Activated CD8-positive, alpha-beta T cell treated with anti-CD3 and anti-CD28 coated beads, Interleukin-2, amount 10 ng/mL, durations not matched to agents 7 days and 5 days (primary cell): ENCODE results near the gene TOR4A. TPM values are rescaled to one million over a fixed set of nuclear protein-coding genes. Genes with fewer than 3 reads are reported as not detected.
"Not testable (repeated sequence)": the region's sequence is repeated elsewhere in the genome, so short reads cannot be mapped to it uniquely, and the experiment has no call there.

Experiments
- ATAC-seq: fragments of 150-1000 bp; cut with Tn5 transposase; one replicate; pipeline ENCODE4 v1.10.0; 2021; ENCODE audit warnings: moderate library complexity
- CTCF ChIA-PET: fragments of 350-600 bp; sonication (Branson Sonifier 250); formaldehyde crosslinking; loops from one replicate; lab custom pipeline; 2021; ENCODE audit warnings: antibody characterized with exemption; lab: Charles Lee
- POLR2A ChIA-PET: fragments of 350-600 bp; sonication (Branson Sonifier 250); formaldehyde crosslinking; loops from one replicate; lab custom pipeline; 2021; ENCODE audit warnings: antibody characterized with exemption; lab: Charles Lee
- DNase-seq: peaks from one replicate; pipeline ENCODE4 v3.0.0-alpha.2; 2020
- H3K27ac Mint-ChIP-seq: one replicate; pipeline ENCODE4 v1.8.0; 2021; ENCODE audit warnings: mild to moderate bottlenecking, mixed read lengths
- H3K27me3 Mint-ChIP-seq: one replicate; pipeline ENCODE4 v1.8.0; 2021; ENCODE audit warnings: low read depth, mixed read lengths
- H3K36me3 Mint-ChIP-seq: one replicate; pipeline ENCODE4 v1.8.0; 2021; ENCODE audit warnings: low read depth, mixed read lengths
- H3K4me1 Mint-ChIP-seq: one replicate; pipeline ENCODE4 v1.8.0; 2021; ENCODE audit warnings: low read depth, mixed read lengths
- H3K4me3 Mint-ChIP-seq: one replicate; pipeline ENCODE4 v1.8.0; 2021; ENCODE audit warnings: mild to moderate bottlenecking, mixed read lengths
- H3K9me3 Mint-ChIP-seq: one replicate; pipeline ENCODE4 v1.8.0; 2022; ENCODE audit warnings: mixed read lengths; ENCODE audit not compliant: insufficient read depth
- total RNA-seq, 2 experiments: library from RNA; stranded (reverse); gene quantifications; one replicate each; pipeline ENCODE4 v1.2.3, GENCODE V29; 2021

Gene TOR4A
- total RNA-seq, 2 experiments from 2014 or later: 6.6 to 7.0 TPM

GRCh38 chr9:137233143-137233980 is 44.2 kb upstream of the TOR4A start:
- Mint-ChIP-seq H3K36me3 (no peaks in the 10 kb centered on the region), H3K4me1 (peaks cover 10% of the 10 kb centered on the region), H3K4me3 (no peak overlapping the region), H3K27me3 (peaks cover 3% of the 10 kb centered on the region), H3K27ac (no peak overlapping the region), H3K9me3 (no peaks in the 10 kb centered on the region)
- no peak for DNase-seq
- POLR2A ChIA-PET: no interaction called here
- CTCF ChIA-PET: no interaction called here
- ATAC-seq: no peak

GRCh38 chr9:137234055-137234697 is 43.4 kb upstream of the TOR4A start:
- Mint-ChIP-seq H3K4me3 (no peak overlapping the region), H3K27me3 (peaks cover 3% of the 10 kb centered on the region), H3K4me1 (peaks cover 18% of the 10 kb centered on the region), H3K27ac (no peak overlapping the region), H3K36me3 (peaks cover 3% of the 10 kb centered on the region), H3K9me3 (no peaks in the 10 kb centered on the region)
- ATAC-seq (no peak), DNase-seq (no peak)
- ChIA-PET CTCF (interaction anchor here (1.3 to 5.2 kb wide), 2 partner anchors 9 to 138 kb away, joined by 4 to 73 read pairs; partner anchors contain the start of genes CYSRT1, RNF208 and RNF224), POLR2A (no interaction called here)

- peaks cover 3% of the 10 kb centered on the region for H3K27me3 Mint-ChIP-seq
- no peak for DNase-seq
- ATAC-seq: no peak
- H3K4me1 Mint-ChIP-seq: peaks cover 18% of the 10 kb centered on the region
- H3K27ac Mint-ChIP-seq: no peak overlapping the region
- ChIA-PET CTCF (interaction anchor here (1.3 to 5.2 kb wide), 2 partner anchors 10 to 139 kb away, joined by 4 to 73 read pairs; partner anchors contain the start of genes CYSRT1, RNF208 and RNF224), POLR2A (no interaction called here)
- no peaks in the 10 kb centered on the region for H3K9me3 Mint-ChIP-seq
- no peak overlapping the region for H3K4me3 Mint-ChIP-seq
- H3K36me3 Mint-ChIP-seq: peaks cover 4% of the 10 kb centered on the region
These were observed 42.6 kb upstream of the TOR4A start for GRCh38 chr9:137234758-137235423.

GRCh38 chr9:137235424-137236237 is 41.9 kb upstream of the TOR4A start:
- POLR2A ChIA-PET: no interaction called here

GRCh38 chr9:137236238-137236935 is 41.1 kb upstream of the TOR4A start:
- Mint-ChIP-seq H3K4me1 (peaks cover 20% of the 10 kb centered on the region), H3K4me3 (no peak overlapping the region), H3K27ac (no peak overlapping the region), H3K9me3 (no peaks in the 10 kb centered on the region), H3K27me3 (peaks cover 3% of the 10 kb centered on the region), H3K36me3 (peaks cover 8% of the 10 kb centered on the region)
- DNase-seq: peak; percentile 93
- CTCF ChIA-PET: interaction anchor here (0.6 to 5.2 kb wide), 44 partner anchors 9 to 440 kb away, joined by 3 to 73 read pairs (median 4); partner anchors contain the start of genes ABCA2, ANAPC2, CCDC183 and CYSRT1
- POLR2A ChIA-PET: interaction anchor here (0.6 to 1.7 kb wide), 6 partner anchors 9 to 165 kb away, joined by 3 to 5 read pairs (median 3); partner anchors contain the start of genes ANAPC2, RNF208 and RNF224
- peak; percentile 29 for ATAC-seq

More at GRCh38 chr9:137235424-137236237, 41.9 kb upstream of the TOR4A start:
- no peak overlapping the region for H3K27ac Mint-ChIP-seq
- H3K36me3 Mint-ChIP-seq: peaks cover 4% of the 10 kb centered on the region
- peaks cover 18% of the 10 kb centered on the region for H3K4me1 Mint-ChIP-seq
- H3K4me3 Mint-ChIP-seq: no peak overlapping the region
- no peaks in the 10 kb centered on the region for H3K9me3 Mint-ChIP-seq
- no peak for ATAC-seq
- DNase-seq: no peak
- peaks cover 3% of the 10 kb centered on the region for H3K27me3 Mint-ChIP-seq
- CTCF ChIA-PET: interaction anchor here (1.0 to 5.2 kb wide), 17 partner anchors 10 to 439 kb away, joined by 3 to 73 read pairs (median 7); partner anchors contain the start of genes ANAPC2, CCDC183, CYSRT1 and DPP7

GRCh38 chr9:137236936-137237421 is 40.5 kb upstream of the TOR4A start:
- ATAC-seq (no peak), DNase-seq (no peak)
- ChIA-PET CTCF (interaction anchor here (0.6 to 5.2 kb wide), 44 partner anchors 9 to 441 kb away, joined by 3 to 73 read pairs (median 4); partner anchors contain the start of genes ABCA2, ANAPC2, CCDC183 and CYSRT1), POLR2A (interaction anchor here (0.6 to 1.7 kb wide), 6 partner anchors 8 to 166 kb away, joined by 3 to 5 read pairs (median 3); partner anchors contain the start of genes ANAPC2, RNF208 and RNF224)
- Mint-ChIP-seq H3K27ac (no peak overlapping the region), H3K27me3 (peaks cover 3% of the 10 kb centered on the region), H3K36me3 (peaks cover 10% of the 10 kb centered on the region), H3K4me3 (no peak overlapping the region), H3K9me3 (no peaks in the 10 kb centered on the region), H3K4me1 (peaks cover 20% of the 10 kb centered on the region)

- H3K4me1 Mint-ChIP-seq: peaks cover 29% of the 10 kb centered on the region
- POLR2A ChIA-PET: interaction anchor here (0.6 to 1.7 kb wide), 4 partner anchors 11 to 28 kb away, joined by 3 to 4 read pairs (median 3); partner anchors contain the start of gene RNF224
- CTCF ChIA-PET: interaction anchor here (0.7 to 5.2 kb wide), 10 partner anchors 10 to 167 kb away, joined by 3 to 73 read pairs (median 6); partner anchors contain the start of genes CYSRT1, NELFB, RNF208 and RNF224
These were observed 39.5 kb upstream of the TOR4A start for GRCh38 chr9:137237759-137238726.

GRCh38 chr9:137239541-137240200 is 37.9 kb upstream of the TOR4A start:
- DNase-seq, H3K27me3 Mint-ChIP-seq, ATAC-seq, H3K9me3 Mint-ChIP-seq: not testable (repeated sequence)
- POLR2A ChIA-PET: interaction anchor here (0.6 to 3.8 kb wide), 18 partner anchors 15 to 358 kb away, joined by 3 to 87 read pairs (median 6); partner anchors contain the start of genes CYSRT1, LRRC26, MAN1B1 and NELFB
- peak overlapping the region; percentile 72 for H3K4me3 Mint-ChIP-seq
- H3K36me3 Mint-ChIP-seq: peaks cover 31% of the 10 kb centered on the region
- CTCF ChIA-PET: interaction anchor here (0.8 to 5.0 kb wide), 8 partner anchors 12 to 172 kb away, joined by 3 to 32 read pairs (median 4); partner anchors contain the start of genes CYSRT1, MAN1B1, NELFB and RNF208
- peak overlapping the region; percentile 68 for H3K27ac Mint-ChIP-seq
- peaks cover 40% of the 10 kb centered on the region for H3K4me1 Mint-ChIP-seq

More at GRCh38 chr9:137237759-137238726, 39.5 kb upstream of the TOR4A start:
- H3K4me3 Mint-ChIP-seq: no peak overlapping the region
- peak overlapping the region; percentile 46 for H3K27ac Mint-ChIP-seq
- DNase-seq (no peak), ATAC-seq (no peak)
- H3K9me3 Mint-ChIP-seq: no peaks in the 10 kb centered on the region
- peaks cover 3% of the 10 kb centered on the region for H3K27me3 Mint-ChIP-seq
- peaks cover 21% of the 10 kb centered on the region for H3K36me3 Mint-ChIP-seq
